Skin epidermis (tissue), 12 donors: ENCODE results near the gene TMEM131.

Experiments used
- H3K27ac ChIP-seq, 21 experiments: fragments of 200-600 bp; sonication (generic) in 11 of 21; one replicate each; pipeline ENCODE4 v1.5.0; 2020; ENCODE audit warnings: mild to moderate bottlenecking in 3 of 21, inconsistent platforms in 2 of 21, moderate library complexity in 2 of 21
- H3K4me3 ChIP-seq, 7 experiments: fragments of 200-600 bp; sonication (generic) in 2 of 7; one replicate each; pipeline ENCODE4 v1.5.0; 2020; ENCODE audit warnings: inconsistent platforms in 2 of 7, mild to moderate bottlenecking in 2 of 7, moderate library complexity in 1 of 7

TMEM131 gene

DNA sequence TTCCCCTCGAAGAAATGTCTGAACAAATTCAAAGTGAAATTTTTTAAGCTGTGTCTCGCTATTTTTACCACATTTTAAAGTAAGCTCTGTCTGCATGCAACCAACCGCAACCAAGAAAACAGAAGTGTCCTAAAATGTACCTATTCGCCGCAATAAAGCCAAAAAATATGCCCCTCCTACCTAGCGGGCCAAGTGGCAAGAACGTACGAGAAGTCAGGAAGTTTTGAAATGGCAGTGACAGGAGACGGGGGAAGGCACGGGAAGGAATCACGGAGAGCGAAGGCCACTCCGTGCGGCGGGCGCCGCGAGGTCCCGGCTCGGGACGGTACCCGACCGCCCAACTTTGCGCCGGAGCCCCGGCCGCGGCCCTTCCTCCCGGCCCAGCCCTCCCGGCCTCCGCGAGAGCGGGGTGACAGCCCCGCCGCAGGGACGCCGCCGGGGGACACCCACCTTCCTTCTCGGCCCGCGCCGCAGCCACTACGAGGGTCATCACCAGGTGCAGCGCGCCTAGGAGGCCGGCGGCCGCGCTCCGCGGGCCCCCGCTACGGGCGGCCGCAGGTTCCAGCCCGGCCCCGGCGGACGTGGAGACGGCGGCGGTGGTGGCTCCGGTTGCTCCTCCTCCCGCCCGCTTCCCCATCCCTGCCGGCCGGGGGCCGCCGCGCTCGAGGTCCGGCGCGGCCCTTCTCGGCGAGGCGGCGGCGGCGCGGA lies 568 bp downstream of the TMEM131 start:
- Histone ChIP-seq H3K27ac (peak overlapping the region; percentile 85 to 99 (median 96)), H3K4me3 (peak overlapping the region; percentile 55 to 96 (median 90))

GRCh38 chr2:97994476-97994875 lies 1.3 kb downstream of the TMEM131 start:
- Histone ChIP-seq H3K4me3 (peak overlapping the region; percentile 55 to 96 (median 90)), H3K27ac (peak overlapping the region in 20 of 21 experiments; percentile 85 to 99 (median 96))

- peak overlapping the region in 6 of 21 experiments; percentile 95 to 99 (median 97) for H3K27ac ChIP-seq
Measured at GRCh38 chr2:97993926-97994325, 1.8 kb downstream of the TMEM131 start.

DNA sequence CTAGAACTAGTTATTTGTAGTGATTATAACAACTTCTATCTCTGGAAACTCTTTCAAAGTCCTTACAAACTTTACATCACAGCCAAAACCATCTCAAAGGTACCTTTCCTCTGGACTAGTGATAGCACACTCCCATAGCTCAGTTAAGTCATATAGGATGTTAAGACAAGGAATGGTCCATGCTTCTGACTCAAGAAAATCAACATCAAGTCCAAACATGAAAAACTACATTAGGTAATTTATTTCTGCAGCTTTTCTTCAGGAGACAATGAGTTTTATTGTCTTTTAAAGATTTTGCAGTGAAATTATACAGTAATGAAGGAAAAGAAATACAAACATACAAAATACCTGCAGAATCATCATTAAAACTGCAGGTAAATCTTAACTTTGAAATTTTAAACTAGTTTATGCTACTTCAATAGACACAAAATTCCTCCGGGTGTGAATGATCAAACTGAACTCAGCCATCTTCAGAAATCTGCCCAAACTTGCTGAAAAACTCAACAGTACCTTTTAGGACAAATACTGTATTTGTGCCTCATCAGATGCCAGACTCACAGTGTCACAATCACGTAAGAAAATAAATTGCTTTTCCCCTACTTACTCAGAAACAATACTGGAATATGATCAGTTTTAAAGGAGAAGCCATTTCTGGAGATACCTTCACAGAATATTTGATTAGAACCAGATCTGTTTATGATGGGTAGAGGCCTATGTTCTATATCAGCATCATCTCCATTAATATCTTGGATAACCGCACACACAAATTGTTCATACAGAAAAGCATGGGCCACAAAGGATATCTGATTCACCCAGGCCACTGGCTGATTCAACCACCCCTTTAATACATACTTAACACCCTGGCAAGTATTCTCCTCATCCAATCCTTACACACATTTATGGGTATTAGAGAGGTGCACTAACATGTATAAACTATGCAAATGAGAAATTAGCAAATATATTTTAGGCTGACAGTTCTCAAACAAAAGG lies 2.6 kb downstream of the TMEM131 start:
- peak overlapping the region in 4 of 21 experiments; percentile 5 to 99 (median 97) for H3K27ac ChIP-seq
- H3K4me3 ChIP-seq: no peak overlapping the region

More at GRCh38 chr2:97993926-97994325, 1.8 kb downstream of the TMEM131 start:
- peak overlapping the region in 5 of 7 experiments; percentile 79 to 96 (median 91) for H3K4me3 ChIP-seq

DNA sequence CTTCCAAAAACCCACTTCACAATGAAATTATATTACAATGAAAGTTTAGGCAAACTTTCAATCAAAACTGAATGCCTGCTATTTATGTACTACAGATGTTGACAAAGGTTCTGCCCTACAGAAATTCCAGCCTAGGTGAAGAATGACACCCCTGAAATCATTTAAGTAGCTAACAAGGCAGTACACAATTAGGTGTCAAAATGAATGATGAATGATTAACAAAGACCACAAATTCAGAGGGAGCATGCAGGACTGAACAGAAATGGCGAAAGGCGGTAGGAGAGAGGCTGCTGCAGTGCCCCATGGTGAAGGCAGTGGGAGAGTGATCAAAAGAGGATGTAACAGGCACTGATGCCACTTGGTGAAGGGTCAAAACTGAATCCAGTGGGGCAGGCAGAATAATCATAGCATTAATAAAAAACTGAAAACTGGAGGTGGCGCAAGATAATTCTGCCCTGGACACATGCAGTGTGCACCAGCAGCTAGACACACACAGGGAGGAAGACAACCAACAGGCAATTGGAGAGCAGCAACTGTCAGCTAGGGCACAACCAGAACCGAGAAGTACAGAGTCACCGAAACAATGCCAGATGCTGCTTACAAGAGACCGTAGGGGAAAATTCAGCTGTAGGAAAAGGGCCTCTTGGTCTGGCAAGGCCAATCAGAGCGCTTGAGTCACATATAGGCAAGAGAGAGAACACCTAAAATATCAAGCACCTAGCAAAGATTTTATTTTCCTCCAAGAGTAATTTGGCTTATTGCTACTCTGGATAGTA lies 4.5 kb downstream of the TMEM131 start:
- Histone ChIP-seq H3K4me3 (no peak overlapping the region), H3K27ac (no peak overlapping the region)

GRCh38 chr2:97988722-97989121 lies 7.0 kb downstream of the TMEM131 start:
- Histone ChIP-seq H3K4me3 (no peak overlapping the region), H3K27ac (no peak overlapping the region)

- H3K27ac ChIP-seq: no peak overlapping the region
- H3K4me3 ChIP-seq: no peak overlapping the region
Measured at GRCh38 chr2:97985998-97986397, 9.8 kb downstream of the TMEM131 start.

DNA sequence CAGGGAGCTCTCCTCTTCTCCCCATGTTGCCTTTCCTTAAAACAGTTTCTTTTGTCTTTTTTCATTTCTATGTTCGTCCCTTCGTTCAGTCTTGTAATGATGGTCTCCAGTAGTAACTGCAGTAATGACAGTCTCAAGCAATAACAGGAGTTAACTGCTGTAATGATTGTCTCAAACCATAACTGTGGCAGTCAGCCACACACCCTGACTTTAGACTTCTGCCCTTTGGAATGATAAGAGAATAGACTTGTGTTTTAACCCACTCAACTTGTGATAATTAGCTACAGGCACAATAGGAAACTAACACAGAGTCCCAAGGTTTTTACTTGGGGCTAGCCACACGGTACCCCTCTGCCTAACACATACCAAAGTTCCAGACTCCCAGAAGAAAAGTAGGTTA lies 12.1 kb downstream of the TMEM131 start:
- Histone ChIP-seq H3K27ac (no peak overlapping the region), H3K4me3 (no peak overlapping the region)

- Histone ChIP-seq H3K27ac (no peak overlapping the region), H3K4me3 (no peak overlapping the region)
Measured at GRCh38 chr2:97983134-97983533, 12.6 kb downstream of the TMEM131 start.

DNA sequence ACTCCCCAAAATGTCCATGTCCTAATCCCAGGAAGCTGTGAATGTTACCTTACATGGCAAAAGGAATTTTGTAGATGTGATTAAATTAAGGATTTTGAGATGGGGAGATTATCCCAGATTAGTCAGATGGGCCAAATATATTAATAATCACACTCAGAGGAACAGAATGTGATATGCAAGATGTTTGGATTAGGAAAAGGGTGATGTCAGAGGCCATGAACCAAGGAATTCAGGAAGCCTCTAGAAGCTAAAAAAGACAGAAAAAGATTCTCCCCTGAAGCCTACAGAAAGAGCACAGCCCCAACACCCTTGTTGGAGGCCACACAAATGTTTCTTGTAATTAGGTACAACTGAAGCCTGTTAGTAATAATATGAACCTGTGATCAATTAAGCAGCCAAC lies 13.1 kb downstream of the TMEM131 start:
- H3K27ac ChIP-seq: no peak overlapping the region
- no peak overlapping the region for H3K4me3 ChIP-seq

DNA sequence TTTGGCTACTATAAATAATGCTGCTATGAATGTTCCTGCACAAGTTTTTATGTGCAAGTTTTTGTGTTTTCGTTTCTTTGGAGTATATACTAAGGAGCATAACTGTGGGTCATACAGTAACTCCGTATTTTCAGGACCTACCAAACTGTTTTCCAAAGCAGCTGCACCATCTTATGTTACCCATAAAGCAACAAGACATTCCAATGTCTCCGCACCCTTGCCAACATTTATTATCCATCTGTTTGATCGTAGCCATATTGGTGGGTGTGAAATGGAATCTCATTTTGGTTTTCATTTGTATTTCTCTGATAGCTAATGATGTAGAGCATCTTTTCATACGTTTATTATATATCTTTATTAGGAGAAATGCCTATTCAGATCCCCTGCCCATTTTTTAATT lies 13.8 kb downstream of the TMEM131 start:
- H3K27ac ChIP-seq: no peak overlapping the region
- no peak overlapping the region for H3K4me3 ChIP-seq

DNA sequence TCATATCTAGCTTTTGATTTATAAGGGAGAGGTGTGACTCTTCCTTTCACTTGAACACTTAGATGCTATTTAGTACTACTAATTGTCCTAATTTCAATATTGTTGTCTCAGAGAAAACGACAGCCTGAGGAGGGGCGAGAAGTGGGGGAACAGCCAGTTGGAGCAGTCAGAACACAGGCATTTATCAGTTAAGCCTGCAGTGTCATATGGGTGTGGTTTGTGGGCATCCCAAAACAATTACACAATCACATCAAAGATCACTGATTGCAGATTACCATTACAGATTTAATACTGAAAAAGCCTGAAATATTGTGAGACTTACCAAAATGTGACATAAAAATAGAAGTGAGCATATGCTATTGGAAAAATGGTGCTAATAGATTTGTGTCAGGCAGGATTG lies 15.8 kb downstream of the TMEM131 start:
- no peak overlapping the region for H3K4me3 ChIP-seq
- H3K27ac ChIP-seq: no peak overlapping the region

GRCh38 chr2:97974471-97974870 lies 21.3 kb downstream of the TMEM131 start:
- Histone ChIP-seq H3K4me3 (no peak overlapping the region), H3K27ac (no peak overlapping the region)

DNA sequence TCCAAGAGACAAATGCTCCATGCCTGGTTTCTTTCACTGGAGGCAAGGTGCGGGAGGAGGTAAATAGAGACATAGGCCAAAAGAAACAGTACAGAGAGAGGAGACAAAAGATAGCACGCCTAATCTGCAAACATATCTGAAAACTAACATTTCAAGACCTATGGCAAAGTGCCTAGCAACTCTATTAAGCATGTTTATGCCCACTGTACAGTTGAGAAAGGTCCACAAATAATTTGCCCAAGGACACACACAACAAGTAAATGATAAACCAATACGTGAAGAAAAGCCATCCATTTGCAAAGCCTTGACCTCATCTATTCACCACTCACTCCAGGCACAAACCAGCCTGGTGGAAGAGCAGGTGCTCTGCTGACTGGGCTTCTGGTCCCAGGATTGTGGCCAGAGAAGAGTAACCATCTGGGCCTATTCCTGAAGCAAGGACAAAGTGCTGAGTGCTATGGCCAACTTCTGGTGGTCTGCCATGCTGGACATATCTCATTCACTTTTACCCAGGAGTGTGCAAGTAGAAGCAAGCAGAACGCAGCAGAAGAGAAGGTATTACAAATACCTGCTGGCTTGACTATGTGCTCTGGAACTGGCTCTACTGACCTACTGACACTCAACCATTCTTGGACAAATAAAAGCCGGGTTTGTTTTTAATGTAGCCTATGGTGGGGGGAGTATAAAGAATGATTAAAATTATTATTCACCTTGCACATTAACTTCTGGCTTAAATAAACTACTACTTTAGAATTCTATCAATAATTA lies 25.3 kb downstream of the TMEM131 start:
- no peak overlapping the region for H3K4me3 ChIP-seq
- no peak overlapping the region for H3K27ac ChIP-seq

DNA sequence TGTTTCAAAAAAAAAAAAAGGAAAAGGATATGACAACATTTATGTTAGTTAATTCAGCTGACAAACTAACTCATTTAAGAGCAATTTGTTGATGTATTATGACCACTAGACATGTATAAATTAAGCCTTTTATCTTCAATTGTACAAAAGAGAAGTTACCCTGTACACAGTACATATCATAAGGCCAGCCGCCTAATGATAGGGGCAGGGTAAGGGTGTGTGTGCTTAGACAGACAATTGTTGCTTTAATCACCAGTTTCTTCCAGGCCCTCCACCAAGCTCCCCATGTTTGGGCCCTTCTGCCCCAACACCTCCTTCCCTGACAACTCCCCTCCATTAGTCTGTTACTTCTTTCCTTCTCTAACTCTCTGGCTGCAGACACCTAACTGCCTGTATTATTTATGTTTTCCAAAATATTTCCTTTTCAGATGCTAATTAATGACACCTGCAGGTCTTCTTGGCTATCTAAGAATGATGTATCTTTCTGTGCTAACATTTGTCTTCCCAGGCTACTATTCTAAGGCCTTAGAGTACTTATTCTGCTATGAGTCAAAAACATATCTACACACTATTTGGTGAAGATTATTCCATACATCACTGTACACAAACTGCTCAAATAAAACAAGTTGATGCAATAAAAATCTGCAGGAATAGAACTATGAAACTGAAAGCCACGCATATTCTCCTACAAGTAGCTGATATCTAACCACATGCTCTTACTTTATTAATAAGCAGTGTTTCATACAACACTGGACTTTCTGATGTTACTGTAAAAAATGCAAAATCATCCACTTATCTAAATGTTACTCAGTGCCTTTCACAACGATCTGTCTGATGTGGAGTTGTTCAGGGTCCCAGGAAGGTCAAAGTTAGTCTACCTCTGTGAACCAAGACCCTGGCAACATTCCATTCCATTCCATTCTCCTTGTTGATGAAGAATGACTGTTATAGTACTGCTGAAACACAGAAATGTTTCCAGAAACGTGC lies 26.4 kb downstream of the TMEM131 start:
- Histone ChIP-seq H3K4me3 (no peak overlapping the region), H3K27ac (no peak overlapping the region)

DNA sequence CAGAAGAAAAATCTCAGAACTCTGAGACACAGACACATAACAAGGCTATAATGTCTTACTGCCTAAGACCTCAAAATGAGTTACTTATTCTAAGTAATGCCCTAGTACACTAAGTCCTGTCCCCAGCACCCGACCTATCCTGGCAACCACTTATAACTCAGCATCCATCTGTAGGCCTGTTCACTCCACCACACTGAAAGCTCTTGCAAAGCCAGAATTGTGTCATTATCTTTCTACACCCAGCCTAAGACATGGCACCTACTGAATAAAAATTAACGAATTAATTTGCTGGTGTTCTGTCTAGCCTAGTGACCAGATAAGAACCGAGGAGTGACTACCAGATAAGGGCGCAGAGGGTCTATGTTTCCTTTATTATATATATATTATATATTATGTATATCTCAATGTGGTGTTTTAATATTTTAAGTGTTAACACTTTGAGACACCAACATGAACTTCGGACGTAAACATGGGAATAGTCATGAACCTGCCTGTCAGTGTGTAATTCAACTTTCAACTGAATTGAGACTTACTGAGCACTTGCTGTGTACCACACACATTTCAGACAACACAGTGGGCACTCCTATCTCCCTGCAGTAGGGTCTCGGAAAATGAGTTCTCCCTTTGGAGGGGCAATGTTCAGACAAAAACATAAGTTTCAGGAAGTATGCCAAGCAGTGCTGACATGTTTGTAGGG lies 27.7 kb downstream of the TMEM131 start:
- Histone ChIP-seq H3K27ac (no peak overlapping the region), H3K4me3 (no peak overlapping the region)

- no peak overlapping the region for H3K4me3 ChIP-seq
- H3K27ac ChIP-seq: no peak overlapping the region
Measured at GRCh38 chr2:97967216-97967592, 28.5 kb downstream of the TMEM131 start.
